HEK293T (cell line): ENCODE data around the gene PLA2G4B.

ENCODE experiments used
- CTCF ChIA-PET: fragments of 350-600 bp; formaldehyde crosslinking; extraction: SDS; loops from one replicate; lab custom pipeline; 2021; ENCODE audit warnings: antibody characterized with exemption, inconsistent platforms; lab: Yijun Ruan, JAX
- POLR2A ChIA-PET: fragments of 350-600 bp; formaldehyde crosslinking; extraction: SDS; loops from one replicate; lab custom pipeline; 2020; ENCODE audit warnings: antibody characterized with exemption, inconsistent platforms; lab: Yijun Ruan, JAX
- DNase-seq: peaks from one replicate; pipeline ENCODE4 v3.0.0; 2012; ENCODE audit warnings: mixed read lengths; ENCODE audit errors: extremely low spot score
- ARNT ChIP-seq: fragments of 450-650 bp; IDR thresholded peaks from 2 replicates; pipeline ENCODE4 v1.6.1; 2017; ENCODE audit warnings: mild to moderate bottlenecking
- BHLHE40 ChIP-seq: fragments of 450-650 bp; IDR thresholded peaks from 2 replicates; pipeline ENCODE4 v1.6.1; 2016; ENCODE audit warnings: mild to moderate bottlenecking, moderate library complexity, borderline replicate concordance
- CTBP1 ChIP-seq: fragments of 450-650 bp; IDR thresholded peaks from 2 replicates; pipeline ENCODE4 v1.6.1; 2016; ENCODE audit warnings: borderline replicate concordance
- ELF4 ChIP-seq: fragments of 450-650 bp; IDR thresholded peaks from 2 replicates; pipeline ENCODE4 v1.6.1; 2017; ENCODE audit warnings: antibody characterized with exemption
- FOXA1 ChIP-seq: fragments of 450-650 bp; IDR thresholded peaks from 2 replicates; pipeline ENCODE4 v1.6.1; 2016; ENCODE audit warnings: mild to moderate bottlenecking
- FOXK2 ChIP-seq: fragments of 450-650 bp; IDR thresholded peaks from 2 replicates; pipeline ENCODE4 v1.6.1; 2016; ENCODE audit warnings: mild to moderate bottlenecking
- FOXM1 ChIP-seq: fragments of 450-650 bp; IDR thresholded peaks from 2 replicates; pipeline ENCODE4 v1.6.1; 2017; ENCODE audit warnings: mild to moderate bottlenecking, borderline replicate concordance
- HDGF ChIP-seq: fragments of 450-650 bp; IDR thresholded peaks from 2 replicates; pipeline ENCODE4 v1.6.1; 2017; ENCODE audit warnings: antibody characterized with exemption, borderline replicate concordance
- L3MBTL2 ChIP-seq: fragments of 450-650 bp; conservative IDR thresholded peaks from 2 replicates; pipeline ENCODE4 v1.6.1; 2016; ENCODE audit warnings: mild to moderate bottlenecking
- LEF1 ChIP-seq: fragments of 450-650 bp; IDR thresholded peaks from 2 replicates; pipeline ENCODE4 v1.6.1; 2017; ENCODE audit warnings: mild to moderate bottlenecking, borderline replicate concordance
- NFRKB ChIP-seq: fragments of 450-650 bp; IDR thresholded peaks from 2 replicates; pipeline ENCODE4 v1.6.1; 2016; ENCODE audit warnings: mild to moderate bottlenecking, moderate library complexity
- SP1 ChIP-seq: fragments of 450-650 bp; IDR thresholded peaks from 2 replicates; pipeline ENCODE4 v1.6.1; 2017
- SUZ12 ChIP-seq: fragments of 450-650 bp; IDR thresholded peaks from 2 replicates; pipeline ENCODE4 v1.6.1; 2016; ENCODE audit warnings: mild to moderate bottlenecking
- TARDBP ChIP-seq: fragments of 450-650 bp; IDR thresholded peaks from 2 replicates; pipeline ENCODE4 v1.6.1; 2016
- ZNF384 ChIP-seq: fragments of 450-650 bp; IDR thresholded peaks from 2 replicates; pipeline ENCODE4 v1.6.1; 2016
- TF ChIP-seq, protein P1 (sequence below): fragments of 450-650 bp; IDR thresholded peaks from 2 replicates; pipeline ENCODE4 v1.6.1; 2016

Gene PLA2G4B

DNA sequence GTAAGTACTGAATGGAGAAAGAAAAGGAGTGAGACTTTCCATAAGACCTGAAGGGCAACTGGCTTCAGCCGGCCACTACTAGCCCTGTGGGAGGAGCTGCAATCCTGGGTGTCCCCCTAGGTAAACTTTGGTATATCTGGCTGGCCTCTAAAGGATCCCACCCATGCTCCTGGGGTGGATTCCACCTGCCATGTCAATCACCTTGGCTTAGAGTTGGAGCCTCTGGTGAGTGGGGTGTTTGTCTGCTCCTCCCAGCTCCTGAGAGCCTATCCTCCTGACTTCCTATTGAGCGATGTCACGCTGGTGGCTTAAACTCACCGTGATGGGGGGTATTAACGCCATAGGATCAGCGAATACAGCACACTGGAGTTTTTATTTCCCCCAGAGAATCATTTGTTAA is 52.6 kb downstream of the PLA2G4B start:
- CTCF ChIA-PET = interaction anchor here (1.2 kb wide), 1 partner anchor 13 kb away, joined by 6 read pairs; no protein-coding TSS in a partner anchor
- POLR2A ChIA-PET = no interaction called here
- TF ChIP-seq LEF1 (no peak), L3MBTL2 (no peak), TARDBP (no peak), FOXM1 (no peak), BHLHE40 (no peak), HDGF (no peak)
- TF ChIP-seq, protein P1, sequence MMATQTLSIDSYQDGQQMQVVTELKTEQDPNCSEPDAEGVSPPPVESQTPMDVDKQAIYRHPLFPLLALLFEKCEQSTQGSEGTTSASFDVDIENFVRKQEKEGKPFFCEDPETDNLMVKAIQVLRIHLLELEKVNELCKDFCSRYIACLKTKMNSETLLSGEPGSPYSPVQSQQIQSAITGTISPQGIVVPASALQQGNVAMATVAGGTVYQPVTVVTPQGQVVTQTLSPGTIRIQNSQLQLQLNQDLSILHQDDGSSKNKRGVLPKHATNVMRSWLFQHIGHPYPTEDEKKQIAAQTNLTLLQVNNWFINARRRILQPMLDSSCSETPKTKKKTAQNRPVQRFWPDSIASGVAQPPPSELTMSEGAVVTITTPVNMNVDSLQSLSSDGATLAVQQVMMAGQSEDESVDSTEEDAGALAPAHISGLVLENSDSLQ = no peak
- no peak for DNase-seq

DNA sequence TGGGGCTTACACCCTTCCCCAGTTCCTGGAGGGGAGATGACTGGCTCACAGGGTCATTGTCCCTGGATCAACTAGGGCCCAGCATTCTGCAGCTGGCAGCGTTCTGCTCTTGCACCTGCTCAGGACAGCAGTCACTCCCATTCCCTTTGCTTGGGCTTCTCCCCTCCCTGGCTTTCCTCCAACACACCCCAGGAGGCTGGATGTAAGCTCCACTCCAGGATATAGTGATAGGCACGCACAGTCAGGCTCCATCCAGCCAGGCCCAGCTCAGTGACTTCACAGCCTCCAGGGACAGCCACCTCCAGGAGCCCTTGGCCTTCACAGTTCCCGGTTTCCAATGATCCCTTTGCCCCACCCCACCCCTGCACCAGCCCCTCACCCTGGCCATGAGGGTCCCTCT is 53.3 kb downstream of the PLA2G4B start:
- CTCF ChIA-PET = interaction anchor here (1.2 kb wide), 1 partner anchor 13 kb away, joined by 6 read pairs; no protein-coding TSS in a partner anchor
- POLR2A ChIA-PET = no interaction called here
- TF ChIP-seq NFRKB = no peak
- TF ChIP-seq FOXA1 = no peak
- no peak for TF ChIP-seq L3MBTL2
- TF ChIP-seq SUZ12 = no peak
- no peak for TF ChIP-seq FOXM1
- no peak for TF ChIP-seq CTBP1
- TF ChIP-seq LEF1 = no peak
- TF ChIP-seq ELF4 = no peak
- no peak for TF ChIP-seq ARNT
- TF ChIP-seq FOXK2 = no peak
- TF ChIP-seq BHLHE40 = no peak
- TF ChIP-seq, protein P1 = no peak
- no peak for DNase-seq

DNA sequence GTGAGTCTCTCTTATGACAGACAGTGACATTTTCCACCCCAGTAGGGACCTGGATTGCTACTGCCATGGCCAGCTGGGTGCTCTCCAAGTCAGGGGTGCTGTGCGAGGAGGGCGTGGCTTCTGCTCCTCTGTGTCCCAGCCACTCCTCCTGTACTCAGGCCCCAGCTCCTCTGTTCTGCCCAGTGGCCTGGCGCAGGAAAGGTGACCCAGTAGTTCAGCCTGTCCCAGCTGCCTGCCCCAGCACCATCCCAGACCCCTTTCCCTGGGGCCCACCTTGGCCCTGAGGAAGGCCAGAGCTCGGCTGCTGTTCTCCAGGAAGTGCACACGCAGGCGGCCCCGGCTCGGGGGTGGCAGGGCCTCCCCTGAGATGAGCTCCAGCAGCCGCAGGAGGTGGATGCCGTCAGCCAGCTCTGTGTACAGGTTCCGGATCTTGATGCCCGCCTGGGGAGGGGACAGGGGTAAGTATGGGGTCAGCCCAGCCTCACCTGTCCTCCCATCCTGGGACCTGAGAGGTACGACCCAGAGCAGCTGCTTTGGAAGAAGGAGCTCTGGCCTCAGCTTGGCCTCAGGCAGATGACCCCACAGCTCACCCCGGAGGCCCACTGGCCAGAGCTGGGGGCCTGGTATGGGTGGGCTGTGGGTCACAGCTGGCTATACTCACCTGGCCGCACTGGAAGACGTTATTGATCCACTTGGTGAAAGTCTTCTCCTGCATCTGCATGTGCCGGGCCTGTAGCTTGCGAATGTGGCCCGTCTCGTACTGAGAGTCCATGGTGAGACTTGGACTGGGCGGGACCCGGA is 54.2 kb downstream of the PLA2G4B start:
- no peak for DNase-seq
- TF ChIP-seq L3MBTL2 (no peak), CTBP1 (no peak), ZNF384 (no peak), SP1 (no peak), ARNT (no peak), TARDBP (no peak), ELF4 (no peak), BHLHE40 (no peak), FOXA1 (no peak), HDGF (no peak)
- TF ChIP-seq, protein P1 = no peak
- ChIA-PET CTCF (interaction anchor here (0.6 to 1.4 kb wide), 2 partner anchors 12 to 92 kb away, joined by 3 to 6 read pairs; no protein-coding TSS in a partner anchor), POLR2A (no interaction called here)

DNA sequence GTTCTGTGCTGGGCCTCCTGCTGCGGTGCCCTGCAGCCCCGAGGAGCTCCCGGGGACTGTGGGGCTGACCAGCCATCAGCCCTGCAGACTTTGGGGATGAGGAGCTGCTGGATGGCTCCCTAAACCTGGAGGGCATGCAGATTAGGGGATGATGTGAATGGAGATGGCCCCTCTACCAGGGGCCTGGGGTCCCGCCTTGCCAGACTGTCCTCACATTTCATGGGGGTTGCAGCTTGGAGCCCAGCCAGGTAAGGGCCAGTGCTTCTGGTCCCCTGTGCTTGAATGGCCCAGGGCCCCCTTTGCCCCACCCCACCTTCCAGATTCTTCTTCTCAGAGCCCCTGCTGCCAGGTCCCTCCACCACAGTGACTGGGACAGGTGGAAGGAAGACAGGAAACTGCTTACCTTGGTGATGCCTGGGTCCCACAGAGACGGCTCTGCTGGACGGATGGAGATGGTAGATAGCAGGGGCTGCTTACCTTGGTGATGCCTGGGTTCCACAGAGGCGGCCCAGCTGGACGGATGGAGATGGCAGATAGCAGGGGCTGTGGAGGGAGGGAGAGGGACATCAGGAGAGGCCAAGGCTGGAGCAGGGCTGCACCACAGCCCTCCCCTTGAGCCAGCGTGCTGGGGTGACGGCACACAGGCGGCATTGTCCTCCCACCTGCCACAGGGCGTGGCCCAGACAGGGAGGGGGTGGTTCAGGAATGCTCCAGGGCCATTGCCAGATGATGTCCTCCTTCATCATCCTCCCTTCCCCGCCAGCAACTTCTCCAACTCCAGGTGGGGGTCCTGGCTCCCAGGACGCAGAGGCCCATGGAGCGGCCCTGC is 55.0 kb downstream of the PLA2G4B start, which contains the start of gene SPTBN5:
Gene SPTBN5 (minus strand): TSS at position 632 of the 829 bp plus-strand sequence. CDS start 556 bp downstream, at position 76.
- DNase-seq = no peak
- TF ChIP-seq NFRKB (no peak), FOXM1 (no peak), TARDBP (no peak), LEF1 (no peak), ELF4 (no peak), FOXK2 (no peak), SUZ12 (no peak), HDGF (no peak), SP1 (no peak), ARNT (no peak), FOXA1 (no peak), ZNF384 (no peak), BHLHE40 (no peak), CTBP1 (no peak), L3MBTL2 (no peak)
- TF ChIP-seq, protein P1 = no peak
- ChIA-PET CTCF (interaction anchor here (0.6 to 1.4 kb wide), 2 partner anchors 11 to 93 kb away, joined by 3 to 6 read pairs; no protein-coding TSS in a partner anchor), POLR2A (no interaction called here)

DNA sequence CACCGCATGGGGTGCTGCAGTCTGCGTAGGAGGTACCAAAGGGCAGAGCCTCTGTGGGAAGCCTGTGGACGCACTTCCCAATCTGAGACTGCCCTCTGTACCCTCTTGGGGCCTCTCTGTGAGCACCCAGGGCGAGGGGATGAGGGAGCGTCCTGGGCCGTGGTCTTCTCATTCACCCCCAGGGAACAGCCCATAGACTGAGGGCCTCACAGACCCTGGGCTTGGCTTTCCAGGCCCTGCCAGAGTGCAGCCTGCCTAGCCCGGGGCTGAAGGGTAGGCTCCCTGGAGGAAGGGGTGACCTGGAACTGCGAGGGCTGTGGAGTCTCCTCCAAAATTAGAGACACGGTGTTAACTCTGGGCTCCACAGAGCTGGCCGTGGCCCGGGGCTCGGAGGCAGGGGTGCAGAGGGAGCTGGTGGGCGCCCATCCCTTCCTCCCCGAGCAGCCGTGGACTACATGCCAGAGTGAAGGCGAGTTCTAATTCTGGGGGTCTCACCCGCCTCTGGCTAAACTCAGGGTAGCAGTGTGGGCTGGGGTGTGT is 55.7 kb downstream of the PLA2G4B start:
- TF ChIP-seq, protein P1 = no peak
- TF ChIP-seq LEF1 = no peak
- no peak for TF ChIP-seq FOXM1
- no peak for TF ChIP-seq ARNT
- no peak for TF ChIP-seq L3MBTL2
- no peak for TF ChIP-seq TARDBP
- no peak for TF ChIP-seq ELF4
- no peak for TF ChIP-seq HDGF
- TF ChIP-seq BHLHE40 = no peak
- no peak for TF ChIP-seq SUZ12
- no peak for TF ChIP-seq SP1
- TF ChIP-seq FOXA1 = no peak
- no peak for TF ChIP-seq ZNF384
- no peak for TF ChIP-seq CTBP1
- no peak for TF ChIP-seq FOXK2
- no peak for TF ChIP-seq NFRKB
- POLR2A ChIA-PET = no interaction called here
- CTCF ChIA-PET = no interaction called here
- DNase-seq = no peak
